Jurkat, Clone E6-1 (cell line): ENCODE measurements around the gene AEBP1.

Experiments used
- DNase-seq: peaks from one replicate; pipeline ENCODE4 v3.0.0-alpha.2; 2011; ENCODE audit warnings: low read depth, low spot score
- H3K4me3 ChIP-seq: 2 replicates; pipeline ENCODE4 v1.5.1; 2011; ENCODE audit warnings: mild to moderate bottlenecking, low read length, control low read depth, moderate library complexity

The AEBP1 gene

GRCh38 chr7:44128721-44129582 lies 24.8 kb downstream of the AEBP1 start:
- DNase-seq = no peak
- H3K4me3 ChIP-seq = no peak overlapping the region

- peak; percentile 33 for DNase-seq
- no peak overlapping the region for H3K4me3 ChIP-seq
Measured at GRCh38 chr7:44131173-44132029, 27.3 kb downstream of the AEBP1 start.

GRCh38 chr7:44132039-44132438 lies 27.9 kb downstream of the AEBP1 start:
- no peak overlapping the region for H3K4me3 ChIP-seq
- no peak for DNase-seq

GRCh38 chr7:44133295-44133694 lies 29.1 kb downstream of the AEBP1 start:
- no peak overlapping the region for H3K4me3 ChIP-seq
- DNase-seq = no peak

GRCh38 chr7:44134943-44135628 lies 30.9 kb downstream of the AEBP1 start:
- no peak overlapping the region for H3K4me3 ChIP-seq
- DNase-seq = no peak

- DNase-seq = no peak
- H3K4me3 ChIP-seq = no peak overlapping the region
Measured at GRCh38 chr7:44136731-44137130, 32.6 kb downstream of the AEBP1 start.

GRCh38 chr7:44138698-44139097 lies 34.6 kb downstream of the AEBP1 start:
- no peak overlapping the region for H3K4me3 ChIP-seq
- DNase-seq = no peak

GRCh38 chr7:44139311-44140010 lies 35.3 kb downstream of the AEBP1 start:
- H3K4me3 ChIP-seq = no peak overlapping the region
- DNase-seq = no peak

GRCh38 chr7:44140341-44140740 lies 36.2 kb downstream of the AEBP1 start:
- no peak overlapping the region for H3K4me3 ChIP-seq
- DNase-seq = no peak

- no peak for DNase-seq
- no peak within 1 kb of the TSS for H3K4me3 ChIP-seq
Measured at GRCh38 chr7:44141221-44141850, 37.2 kb downstream of the AEBP1 start, which contains the start of gene MYL7. TSS of gene MYL7 (minus strand) at chr7:44141332. CDS start at chr7:44141305, 27 bp downstream.

GRCh38 chr7:44142028-44142427 lies 37.9 kb downstream of the AEBP1 start:
- H3K4me3 ChIP-seq = no peak overlapping the region
- no peak for DNase-seq

- H3K4me3 ChIP-seq = no peak overlapping the region
- DNase-seq = no peak
Measured at GRCh38 chr7:44143646-44144250, 39.6 kb downstream of the AEBP1 start.

- DNase-seq = no peak
Measured at GRCh38 chr7:44144426-44144967, 40.4 kb downstream of the AEBP1 start.

GRCh38 chr7:44144968-44145478 lies 40.9 kb downstream of the AEBP1 start:
- no peak for DNase-seq
- no peak overlapping the region for H3K4me3 ChIP-seq

More at GRCh38 chr7:44144426-44144967, 40.4 kb downstream of the AEBP1 start:
- no peak overlapping the region for H3K4me3 ChIP-seq

- no peak for DNase-seq
- peak overlapping the region; percentile 39 for H3K4me3 ChIP-seq
Measured at GRCh38 chr7:44145479-44145968, 41.4 kb downstream of the AEBP1 start.

- peak overlapping the region; percentile 39 for H3K4me3 ChIP-seq
- DNase-seq = peak; percentile 54
Measured at GRCh38 chr7:44145969-44146911, 42.1 kb downstream of the AEBP1 start.
